Upper lobe of right lung (tissue), 1 donor: ENCODE data around the gene TEF. TPM values are rescaled to one million over a fixed set of nuclear protein-coding genes. Genes with fewer than 3 reads are reported as not detected.

Experiments
- ATAC-seq: fragments of 200-7000 bp; cut with Tn5 transposase; one replicate; pipeline ENCODE4 v1.9.1; 2020; ENCODE audit warnings: mild to moderate bottlenecking, moderate library complexity
- DNase-seq: peaks from one replicate; pipeline ENCODE4 v3.0.0-alpha.2; 2020
- H3K27ac ChIP-seq: fragments of 200-600 bp; one replicate; pipeline ENCODE4 v1.8.0; 2022
- H3K27me3 ChIP-seq: fragments of 200-600 bp; one replicate; pipeline ENCODE4 v1.8.0; 2022; ENCODE audit warnings: mild to moderate bottlenecking
- H3K36me3 ChIP-seq: fragments of 200-600 bp; one replicate; pipeline ENCODE4 v1.8.0; 2022
- H3K4me1 ChIP-seq: fragments of 200-600 bp; one replicate; pipeline ENCODE4 v1.8.0; 2022
- H3K4me3 ChIP-seq: fragments of 200-600 bp; one replicate; pipeline ENCODE4 v1.8.0; 2022; ENCODE audit warnings: mild to moderate bottlenecking
- H3K9me3 ChIP-seq: fragments of 200-600 bp; one replicate; pipeline ENCODE4 v1.8.0; 2022
- intact Hi-C: fragments of 100-400 bp; cut with DNase I; formaldehyde crosslinking; loops from one replicate; pipeline ENCODE4 v1.11.0; 2022
- total RNA-seq: library from RNA; stranded (reverse); fragmentation: NEBNext Ultra II Directional; extraction: Animal tissue kit (Norgen Biotek cat#: 25700); gene quantifications from one replicate; pipeline ENCODE4 v1.2.1, GENCODE V29; 2021
- TF ChIP-seq, protein P1 (sequence below): fragments of 200-600 bp; IDR thresholded peaks from one replicate; pipeline ENCODE4 v1.8.0; 2022; ENCODE audit warnings: antibody characterized with exemption
- donor health status: DM: no; HTN: yes; CAD: no; lungs with severe emphysema.

The TEF gene
- total RNA-seq, 1 donor from 2014 or later: 45.6 TPM

DNA sequence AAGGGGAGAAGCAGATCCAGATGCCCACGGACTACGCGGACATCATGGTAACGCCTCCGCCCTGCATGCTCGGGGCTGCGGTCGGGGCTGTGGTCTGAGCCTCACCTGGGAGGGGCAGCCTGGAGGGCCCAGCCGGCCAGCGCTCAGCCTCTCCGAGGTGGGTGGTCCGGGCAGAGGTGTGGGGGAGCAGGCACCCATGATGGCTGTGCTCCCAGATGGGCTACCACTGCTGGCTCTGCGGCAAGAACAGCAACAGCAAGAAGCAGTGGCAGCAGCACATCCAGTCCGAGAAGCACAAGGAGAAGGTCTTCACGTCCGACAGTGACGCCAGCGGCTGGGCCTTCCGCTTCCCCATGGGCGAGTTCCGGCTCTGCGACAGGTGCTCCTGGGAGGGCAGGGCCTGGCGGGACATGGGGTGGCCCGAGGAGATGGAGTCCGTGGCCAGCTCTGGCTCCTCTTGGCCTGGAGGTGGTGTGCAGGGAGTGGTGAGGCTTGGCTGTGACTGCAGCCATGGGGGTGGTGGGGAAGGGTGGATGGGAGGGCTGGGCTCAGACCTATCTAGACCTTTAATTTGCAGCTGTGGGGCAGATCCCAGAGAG is 25.2 kb upstream of the TEF start:
- Histone ChIP-seq H3K36me3 (peaks cover 70% of the 10 kb centered on the region), H3K27ac (no peak overlapping the region), H3K4me3 (no peak overlapping the region), H3K9me3 (no peaks in the 10 kb centered on the region), H3K27me3 (no peaks in the 10 kb centered on the region), H3K4me1 (no peaks in the 10 kb centered on the region)
- intact Hi-C loops: no loop called here
- TF ChIP-seq, protein P1, sequence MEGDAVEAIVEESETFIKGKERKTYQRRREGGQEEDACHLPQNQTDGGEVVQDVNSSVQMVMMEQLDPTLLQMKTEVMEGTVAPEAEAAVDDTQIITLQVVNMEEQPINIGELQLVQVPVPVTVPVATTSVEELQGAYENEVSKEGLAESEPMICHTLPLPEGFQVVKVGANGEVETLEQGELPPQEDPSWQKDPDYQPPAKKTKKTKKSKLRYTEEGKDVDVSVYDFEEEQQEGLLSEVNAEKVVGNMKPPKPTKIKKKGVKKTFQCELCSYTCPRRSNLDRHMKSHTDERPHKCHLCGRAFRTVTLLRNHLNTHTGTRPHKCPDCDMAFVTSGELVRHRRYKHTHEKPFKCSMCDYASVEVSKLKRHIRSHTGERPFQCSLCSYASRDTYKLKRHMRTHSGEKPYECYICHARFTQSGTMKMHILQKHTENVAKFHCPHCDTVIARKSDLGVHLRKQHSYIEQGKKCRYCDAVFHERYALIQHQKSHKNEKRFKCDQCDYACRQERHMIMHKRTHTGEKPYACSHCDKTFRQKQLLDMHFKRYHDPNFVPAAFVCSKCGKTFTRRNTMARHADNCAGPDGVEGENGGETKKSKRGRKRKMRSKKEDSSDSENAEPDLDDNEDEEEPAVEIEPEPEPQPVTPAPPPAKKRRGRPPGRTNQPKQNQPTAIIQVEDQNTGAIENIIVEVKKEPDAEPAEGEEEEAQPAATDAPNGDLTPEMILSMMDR: no peak
- ATAC-seq (no peak), DNase-seq (no peak)

DNA sequence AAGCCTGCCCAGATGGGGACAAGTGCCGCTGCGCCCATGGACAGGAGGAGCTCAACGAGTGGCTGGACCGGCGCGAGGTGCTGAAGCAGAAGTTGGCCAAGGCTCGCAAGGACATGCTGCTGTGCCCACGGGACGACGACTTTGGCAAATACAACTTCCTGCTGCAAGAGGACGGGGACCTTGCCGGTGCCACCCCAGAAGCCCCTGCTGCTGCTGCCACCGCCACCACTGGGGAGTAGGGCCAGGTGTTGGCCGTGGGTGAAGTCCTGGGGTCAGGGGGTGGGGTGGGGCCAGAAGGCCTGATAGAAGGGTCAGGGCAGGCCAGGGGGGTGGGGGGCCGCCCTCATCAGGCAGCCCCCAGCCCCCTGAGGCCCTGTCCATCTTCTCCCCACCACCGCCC is 24.6 kb upstream of the TEF start:
- no peaks in the 10 kb centered on the region for H3K9me3 ChIP-seq
- H3K27me3 ChIP-seq: no peaks in the 10 kb centered on the region
- TF ChIP-seq, protein P1: no peak
- ATAC-seq (no peak), DNase-seq (no peak)
- no peaks in the 10 kb centered on the region for H3K4me1 ChIP-seq
- H3K27ac ChIP-seq: no peak overlapping the region
- H3K36me3 ChIP-seq: peaks cover 64% of the 10 kb centered on the region
- H3K4me3 ChIP-seq: no peak overlapping the region
- intact Hi-C loops: no loop called here

DNA sequence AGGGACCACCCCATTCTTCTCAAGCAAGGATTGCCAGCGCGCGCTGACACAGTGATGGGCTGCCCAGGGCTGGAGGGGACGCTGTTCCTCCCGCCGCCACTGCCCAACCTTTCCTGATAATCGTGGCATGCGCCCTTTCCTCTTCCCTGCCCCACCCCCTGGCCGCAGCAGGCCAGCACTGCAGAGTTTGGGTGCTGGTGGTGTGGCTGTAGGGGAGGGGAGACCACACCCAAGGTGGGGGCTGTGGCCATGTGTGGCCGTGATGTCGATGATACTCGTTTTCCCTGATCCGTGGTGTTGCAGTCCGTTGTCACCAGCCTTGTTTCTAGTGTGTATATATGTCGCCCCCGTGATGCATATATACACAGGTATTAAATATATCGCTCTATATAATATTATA is 22.8 kb upstream of the TEF start:
- Histone ChIP-seq H3K9me3 (no peaks in the 10 kb centered on the region), H3K4me3 (no peak overlapping the region), H3K27ac (no peak overlapping the region), H3K27me3 (no peaks in the 10 kb centered on the region), H3K36me3 (peaks cover 46% of the 10 kb centered on the region), H3K4me1 (no peaks in the 10 kb centered on the region)
- TF ChIP-seq, protein P1: no peak
- ATAC-seq (no peak), DNase-seq (no peak)
- intact Hi-C loops: no loop called here

DNA sequence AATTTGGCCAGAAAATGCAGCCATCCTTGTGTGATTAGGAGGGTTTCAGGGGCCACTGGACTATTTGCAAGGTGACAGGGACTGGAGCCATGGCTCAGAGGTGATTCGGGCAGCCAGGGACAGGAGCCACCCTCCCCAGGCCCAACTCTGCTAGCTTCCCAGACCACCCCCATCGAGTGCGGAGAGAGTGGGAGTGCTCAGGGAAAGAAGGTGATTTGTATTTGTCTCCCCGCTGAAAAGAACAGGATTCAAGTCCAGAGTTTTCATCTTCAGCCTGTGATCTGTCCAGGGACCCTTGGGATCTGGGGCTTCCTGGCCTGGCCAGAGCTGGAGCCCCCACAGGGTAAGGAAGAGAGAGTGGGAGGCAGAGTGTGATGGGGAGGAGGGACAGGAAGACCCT is 22.4 kb upstream of the TEF start:
- no peaks in the 10 kb centered on the region for H3K27me3 ChIP-seq
- no peak for DNase-seq
- H3K4me1 ChIP-seq: no peaks in the 10 kb centered on the region
- no peaks in the 10 kb centered on the region for H3K9me3 ChIP-seq
- peaks cover 42% of the 10 kb centered on the region for H3K36me3 ChIP-seq
- intact Hi-C loops: no loop called here
- no peak overlapping the region for H3K27ac ChIP-seq
- H3K4me3 ChIP-seq: no peak overlapping the region
- ATAC-seq: no peak
- TF ChIP-seq, protein P1: no peak

DNA sequence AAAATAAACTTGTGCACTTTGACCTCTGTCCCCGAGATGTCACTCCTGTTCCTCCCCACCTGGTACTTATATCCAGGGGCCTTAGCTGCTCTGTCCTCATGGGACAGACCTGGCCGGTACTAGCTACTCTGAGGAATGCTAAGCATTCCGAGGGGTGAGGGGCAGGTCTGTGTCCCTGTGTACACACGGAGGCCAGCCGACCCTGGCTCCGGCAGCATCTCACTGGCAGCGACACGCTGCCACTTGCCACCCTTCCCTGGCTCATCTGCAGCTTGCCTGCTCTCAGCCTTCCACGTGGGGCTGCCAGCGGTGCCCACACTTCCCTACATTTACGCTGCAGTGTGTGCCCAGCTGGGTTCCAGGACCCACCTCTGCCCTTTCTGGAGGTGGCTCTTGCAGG is 21.6 kb upstream of the TEF start:
- no peak for DNase-seq
- ATAC-seq: peak; percentile 77
- Histone ChIP-seq H3K9me3 (no peaks in the 10 kb centered on the region), H3K27me3 (no peaks in the 10 kb centered on the region), H3K27ac (no peak overlapping the region), H3K4me3 (no peak overlapping the region), H3K4me1 (no peaks in the 10 kb centered on the region), H3K36me3 (peaks cover 34% of the 10 kb centered on the region)
- intact Hi-C loops: no loop called here
- TF ChIP-seq, protein P1: no peak

DNA sequence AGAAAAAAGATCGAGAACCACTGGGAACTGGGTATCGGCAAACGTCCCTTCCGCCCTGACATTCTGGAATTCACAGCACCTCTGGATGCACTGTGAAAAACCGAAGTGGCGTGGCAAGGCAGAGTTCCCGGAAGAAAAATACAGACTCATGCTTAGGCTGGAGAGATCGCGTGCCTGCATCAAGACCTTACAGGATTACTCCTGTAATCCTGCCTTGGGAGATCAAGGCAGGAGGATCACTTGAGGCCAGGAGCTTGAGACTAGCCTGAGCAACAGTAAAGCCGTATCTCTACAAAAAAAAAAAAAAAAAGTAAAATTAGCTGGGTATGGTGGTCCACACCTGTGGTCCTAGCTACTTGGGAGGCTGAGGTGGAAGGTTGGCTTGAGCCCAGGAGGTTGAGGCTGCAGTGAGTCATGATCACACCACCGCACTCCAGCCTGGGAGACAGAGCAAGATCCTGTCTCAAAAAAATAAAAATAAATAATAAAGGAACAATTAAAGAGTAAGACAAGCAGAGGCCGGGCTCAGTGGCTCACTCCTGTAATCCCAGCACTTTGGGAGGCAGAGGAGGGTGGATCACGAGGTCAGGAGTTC is 19.9 kb upstream of the TEF start:
- Histone ChIP-seq H3K27me3 (no peaks in the 10 kb centered on the region), H3K4me3 (no peak overlapping the region), H3K36me3 (peaks cover 18% of the 10 kb centered on the region), H3K9me3 (no peaks in the 10 kb centered on the region), H3K4me1 (peaks cover 8% of the 10 kb centered on the region), H3K27ac (no peak overlapping the region)
- ATAC-seq (no peak), DNase-seq (no peak)
- TF ChIP-seq, protein P1: no peak
- intact Hi-C loops: no loop called here
